Transverse colon (tissue), 4 donors: ENCODE data around the gene PTGER1. TPM values are rescaled to one million over a fixed set of nuclear protein-coding genes. Genes with fewer than 3 reads are reported as not detected.

Source experiments
- DNase-seq: peaks from one replicate; pipeline ENCODE4 v3.0.0-alpha.2; 2019
- H3K27ac ChIP-seq, 4 donors: fragments of 200-600 bp; sonication (generic); 2 replicates each; pipeline ENCODE4 v1.5.1; 2016 to 2018; ENCODE audit warnings: inconsistent platforms in 4 of 4
- H3K27me3 ChIP-seq: fragments of 200-600 bp; sonication (generic); 2 replicates; pipeline ENCODE4 v1.5.1; 2017; ENCODE audit warnings: inconsistent platforms
- H3K36me3 ChIP-seq, 4 donors: fragments of 200-600 bp; sonication (generic); 2 replicates each; pipeline ENCODE4 v1.5.1; 2017 to 2019; ENCODE audit warnings: inconsistent platforms in 4 of 4
- H3K4me1 ChIP-seq, 4 donors: fragments of 200-600 bp; sonication (generic); 2 replicates each; pipeline ENCODE4 v1.5.1; 2017 to 2020; ENCODE audit warnings: inconsistent platforms in 4 of 4
- H3K4me3 ChIP-seq, 4 donors: fragments of 200-600 bp; sonication (generic); 1 replicate in 1 of 4; 2 replicates in 3 of 4; pipeline versions ENCODE4 v1.5.1 to v1.6.1; 2017 to 2019; ENCODE audit warnings: inconsistent platforms in 4 of 4
- H3K9me3 ChIP-seq, 2 donors: fragments of 200-600 bp; sonication (generic); 2 replicates each; pipeline ENCODE4 v1.5.1; 2017 to 2019; ENCODE audit warnings: inconsistent platforms in 2 of 2
- CTCF ChIP-seq, 5 experiments: fragments of 200-600 bp in 3 of 5; fragments of 450-650 bp in 2 of 5; sonication (generic) in 3 of 5; IDR thresholded peaks; 1 replicate in 2 of 5; 2 replicates in 3 of 5; pipeline ENCODE4 v1.5.1; 2016 to 2017; ENCODE audit warnings: antibody characterized with exemption in 5 of 5, inconsistent platforms in 3 of 5, mild to moderate bottlenecking in 2 of 5, moderate library complexity in 1 of 5
- EP300 ChIP-seq: sonication (generic); formaldehyde crosslinking; IDR thresholded peaks from one replicate; pipeline ENCODE4 v1.6.1; 2017; ENCODE audit warnings: antibody characterized with exemption, low read depth
- POLR2A ChIP-seq: fragments of 450-650 bp; IDR thresholded peaks from one replicate; pipeline ENCODE4 v1.6.1; 2016; ENCODE audit warnings: antibody characterized with exemption, mild to moderate bottlenecking, moderate library complexity
- POLR2AphosphoS5 ChIP-seq, 3 donors: sonication (generic); formaldehyde crosslinking; IDR thresholded peaks; one replicate each; pipeline ENCODE4 v1.6.1; 2016; ENCODE audit warnings: antibody characterized with exemption in 3 of 3
- WGBS, 2 donors: methylation state at CpG; one replicate each; pipeline ENCODE4 v1.1.5; 2018; ENCODE audit warnings: low coverage in 1 of 2; 5-methylcytosine and 5-hydroxymethylcytosine counted together
- in situ Hi-C, 4 donors: fragments of 200-750 bp; cut with MboI; loops; one replicate each; pipeline versions ENCODE4 v1.15.0 to v1.15.1; 2017; ENCODE audit warnings: low sequenced_read_pairs in 3 of 4, low pct_ligation_motif_present in 1 of 4, low pct_unique_long_range_greater_than_20kb in 1 of 4
- intact Hi-C: fragments of 100-400 bp; cut with DNase I; formaldehyde crosslinking; loops from one replicate; pipeline ENCODE4 v1.15.1; 2023; ENCODE audit warnings: low total_unique reads
- small RNA-seq, 4 donors: library from RNA; depleted of rRNA; stranded (forward); fragments of <200 nt; gene quantifications; one replicate each; pipeline ENCODE3, GENCODE V24; 2016
- total RNA-seq, 4 donors: library from RNA; depleted of rRNA; stranded (reverse); fragments of >200 nt; gene quantifications; one replicate each; pipeline ENCODE4 v1.1.0, GENCODE V29; 2016

The PTGER1 gene
- total RNA-seq, 4 donors from 2014 or later = 1.1 to 1.2 TPM; not detected in 2

- WGBS, 2 donors = 48 to 68% methylated on average over 2 to 3 of the region's 3 CpGs
- H3K27me3 ChIP-seq = peaks cover 18% of the 10 kb centered on the region
- H3K36me3 ChIP-seq = no peaks in the 10 kb centered on the region
- H3K9me3 ChIP-seq = no peaks in the 10 kb centered on the region
- H3K27ac ChIP-seq = no peak overlapping the region
- no peak for TF ChIP-seq EP300
- TF ChIP-seq POLR2AphosphoS5 (IDR thresholded peaks at IDR 0.05) = no peak
- TF ChIP-seq CTCF (IDR thresholded peaks at IDR 0.05) = no peak
- no peak for TF ChIP-seq POLR2A
- H3K4me3 ChIP-seq = no peak overlapping the region
- intact Hi-C loops = no loop called here
- in situ Hi-C loops = no loop called here
- H3K4me1 ChIP-seq = peaks cover 14 to 34% (median 28%) of the 10 kb centered on the region in 4 donors
- DNase-seq = no peak
Observed at GRCh38 chr19:14430712-14431111, 44.4 kb downstream of the PTGER1 start.

GRCh38 chr19:14428882-14429416 lies 46.2 kb downstream of the PTGER1 start:
- in situ Hi-C loops = no loop called here

GRCh38 chr19:14427461-14427860 lies 47.7 kb downstream of the PTGER1 start:
- intact Hi-C loops (no loop called here), in situ Hi-C loops (no loop called here)
- Histone ChIP-seq H3K4me3 (no peak overlapping the region), H3K27ac (no peak overlapping the region), H3K9me3 (no peaks in the 10 kb centered on the region), H3K36me3 (no peaks in the 10 kb centered on the region), H3K27me3 (peaks cover 18% of the 10 kb centered on the region), H3K4me1 (peaks cover 0 to 10% (median 5%) of the 10 kb centered on the region in 4 donors)
- no peak for TF ChIP-seq EP300
- TF ChIP-seq POLR2A = no peak
- no peak for TF ChIP-seq POLR2AphosphoS5 (IDR thresholded peaks at IDR 0.05)
- no peak for TF ChIP-seq CTCF (IDR thresholded peaks at IDR 0.05)
- 60 to 68% methylated on average over 2 of the region's 2 CpGs for WGBS, 2 donors
- DNase-seq = no peak

More at GRCh38 chr19:14428882-14429416, 46.2 kb downstream of the PTGER1 start:
- 71 to 83% methylated on average over 2 to 4 of the region's 4 CpGs for WGBS, 2 donors
- Histone ChIP-seq H3K4me3 (no peak overlapping the region), H3K36me3 (no peaks in the 10 kb centered on the region), H3K9me3 (no peaks in the 10 kb centered on the region), H3K27me3 (peaks cover 18% of the 10 kb centered on the region), H3K4me1 (peaks cover 0 to 20% (median 15%) of the 10 kb centered on the region in 4 donors), H3K27ac (no peak overlapping the region)
- intact Hi-C loops = no loop called here
- no peak for DNase-seq
- TF ChIP-seq EP300 = no peak
- TF ChIP-seq POLR2AphosphoS5 (IDR thresholded peaks at IDR 0.05) = no peak
- no peak for TF ChIP-seq POLR2A
- TF ChIP-seq CTCF (IDR thresholded peaks at IDR 0.05) = no peak

GRCh38 chr19:14425696-14426138 lies 49.4 kb downstream of the PTGER1 start:
- in situ Hi-C loops (no loop called here), intact Hi-C loops (no loop called here)
- no peaks in the 10 kb centered on the region for H3K4me1 ChIP-seq
- no peak for TF ChIP-seq CTCF (IDR thresholded peaks at IDR 0.05)
- TF ChIP-seq POLR2A = no peak
- no peak for TF ChIP-seq POLR2AphosphoS5 (IDR thresholded peaks at IDR 0.05)
- TF ChIP-seq EP300 = no peak
- 69 to 70% methylated on average over 5 to 7 of the region's 7 CpGs for WGBS, 2 donors
- H3K27ac ChIP-seq = no peak overlapping the region
- H3K4me3 ChIP-seq = no peak overlapping the region
- H3K27me3 ChIP-seq = peaks cover 2% of the 10 kb centered on the region
- H3K9me3 ChIP-seq = no peaks in the 10 kb centered on the region
- no peak for DNase-seq
- no peaks in the 10 kb centered on the region for H3K36me3 ChIP-seq

Small RNA genes lying within 50 kb of the gene (small RNA-seq; reads per million reads assigned to genes)
- 0 reads per million in 4 donors for gene SNRPGP15

Other genes starting within 250 kb of the PTGER1 start
- 100 to 1,000 TPM in 3 of 4 donors, 10 to 100 TPM in 1; 77.4 to 257 (median 136) TPM for gene ADGRE5, start 93.9 kb downstream of the PTGER1 start, total RNA-seq
- gene DDX39A, start 56.0 kb downstream of the PTGER1 start, total RNA-seq = 100 to 1,000 TPM in 3 of 4 donors, 10 to 100 TPM in 1; 66.4 to 286 (median 163) TPM
- gene PKN1, start 42.0 kb downstream of the PTGER1 start, total RNA-seq = 100 to 1,000 TPM in 1 of 4 donors, 10 to 100 TPM in 3; 29.1 to 129 (median 55.0) TPM
- gene GIPC1, start 20.8 kb upstream of the PTGER1 start, total RNA-seq = 100 to 1,000 TPM; 295 to 569 (median 362) TPM
- 100 to 1,000 TPM in 2 of 4 donors, 10 to 100 TPM in 2; 20.3 to 111 (median 93.8) TPM for gene DNAJB1, start 43.0 kb upstream of the PTGER1 start, total RNA-seq
- 100 to 1,000 TPM in 1 of 4 donors, 10 to 100 TPM in 3; 36.6 to 145 (median 69.3) TPM for gene TECR, start 54.2 kb upstream of the PTGER1 start, total RNA-seq
- 100 to 1,000 TPM; 380 to 710 (median 454) TPM for gene NDUFB7, start 96.7 kb upstream of the PTGER1 start, total RNA-seq
- 1 to 10 TPM in 1 of 4 donors, under 1 TPM in 1, not detected in 2; 0.41 to 4.9 TPM for gene CLEC17A, start 107.7 kb upstream of the PTGER1 start, total RNA-seq
- not detected for gene ADGRE3, start 199.5 kb upstream of the PTGER1 start, total RNA-seq
- 10 to 100 TPM; 10.1 to 31.4 (median 16.1) TPM for gene ZNF333, start 214.7 kb upstream of the PTGER1 start, total RNA-seq